ENCODE data around the gene POLN. TPM values are rescaled to one million over a fixed set of nuclear protein-coding genes. Genes with fewer than 3 reads are reported as not detected.

POLN gene
- total RNA-seq, 1 donor from 2014 or later, result 2.2 TPM

GRCh38 chr4:2135083-2135482, 106.8 kb downstream of the POLN start:
- no peak for TF ChIP-seq CTCF (IDR thresholded peaks at IDR 0.05)
- intact Hi-C loops (cut with DNase I), result no loop called here
- no peaks in the 10 kb centered on the region for H3K27me3 ChIP-seq (ENCODE audit: low read depth)
- peaks cover 18% of the 10 kb centered on the region for H3K9me3 ChIP-seq
- no peak overlapping the region for H3K4me3 ChIP-seq
- H3K36me3 ChIP-seq, result no peaks in the 10 kb centered on the region
- ATAC-seq, result no peak
- no peak overlapping the region for H3K27ac ChIP-seq
- DNase-seq, result no peak
- no peaks in the 10 kb centered on the region for H3K4me1 ChIP-seq

DNA sequence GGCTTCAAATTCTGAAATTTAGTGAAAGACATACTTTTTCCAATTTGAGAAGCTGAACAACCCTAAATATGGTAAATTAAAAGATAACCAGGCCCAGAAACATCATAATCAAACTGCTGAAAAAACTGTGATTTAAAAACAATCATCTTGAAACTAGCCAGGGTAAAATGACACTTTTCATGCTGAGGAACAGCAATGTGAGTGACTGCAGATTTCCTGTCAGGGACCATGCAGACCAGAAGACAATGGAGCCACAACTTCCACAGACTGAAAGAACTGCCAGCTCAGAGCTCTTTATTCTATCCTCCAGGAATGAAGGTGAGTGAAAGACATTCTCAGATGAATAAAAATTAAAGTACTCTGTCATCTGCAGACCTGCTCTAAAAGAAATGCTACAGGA, 109.5 kb downstream of the POLN start:
- ATAC-seq (no peak), DNase-seq (no peak)
- Histone ChIP-seq H3K27me3 (ENCODE audit: low read depth) (no peaks in the 10 kb centered on the region), H3K27ac (no peak overlapping the region), H3K4me1 (no peaks in the 10 kb centered on the region), H3K4me3 (no peak overlapping the region), H3K36me3 (no peaks in the 10 kb centered on the region), H3K9me3 (peaks cover 18% of the 10 kb centered on the region)
- no peak for TF ChIP-seq CTCF (IDR thresholded peaks at IDR 0.05)
- intact Hi-C loops (cut with DNase I), result no loop called here

GRCh38 chr4:2127609-2128332, 114.2 kb downstream of the POLN start:
- Histone ChIP-seq H3K36me3 (no peaks in the 10 kb centered on the region), H3K27ac (no peak overlapping the region), H3K27me3 (ENCODE audit: low read depth) (no peaks in the 10 kb centered on the region), H3K9me3 (peaks cover 14% of the 10 kb centered on the region), H3K4me3 (no peak overlapping the region), H3K4me1 (no peaks in the 10 kb centered on the region)
- intact Hi-C loops (cut with DNase I), result no loop called here
- TF ChIP-seq CTCF (IDR thresholded peaks at IDR 0.05), result no peak
- DNase-seq (no peak), ATAC-seq (no peak)

DNA sequence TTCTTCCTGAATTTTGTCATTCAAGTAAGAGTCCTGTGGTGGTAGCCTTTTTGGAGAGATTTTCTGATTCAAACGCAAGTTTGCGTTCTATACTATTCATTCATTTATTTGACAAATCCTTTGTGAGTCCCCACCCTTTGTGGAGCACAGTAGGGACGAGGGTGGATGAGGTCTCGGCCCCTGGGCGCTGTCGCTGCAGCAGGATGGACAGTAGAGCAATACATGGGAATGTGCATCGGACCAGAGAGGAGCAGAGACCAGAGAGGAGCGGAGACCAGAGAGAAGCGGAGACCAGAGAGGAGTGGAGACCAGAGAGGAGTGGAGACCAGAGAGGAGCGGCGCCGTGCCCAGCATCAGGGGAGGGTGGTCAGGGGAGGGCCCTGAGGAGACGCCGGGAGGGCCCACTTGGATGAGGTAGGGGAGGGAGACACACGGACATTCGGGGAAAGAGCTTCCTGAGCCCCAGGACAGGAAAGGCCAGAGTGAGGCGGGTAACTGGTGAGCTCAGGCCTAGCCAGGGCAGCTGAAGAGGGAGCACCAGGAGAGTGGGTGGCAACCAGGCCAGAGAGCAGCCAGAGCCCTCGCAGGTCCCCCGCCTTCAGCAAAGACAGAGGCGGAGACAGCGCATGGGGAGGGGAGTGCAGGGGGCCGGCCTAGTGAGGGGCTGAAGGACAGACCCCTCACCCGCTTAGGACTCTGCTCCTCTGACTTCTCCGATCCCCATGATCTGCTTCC, 115.4 kb downstream of the POLN start:
- no peak for DNase-seq
- H3K4me1 ChIP-seq, result no peaks in the 10 kb centered on the region
- H3K27ac ChIP-seq, result no peak overlapping the region
- ATAC-seq, result peak in 1 of 2 donors; percentile 37
- H3K36me3 ChIP-seq, result no peaks in the 10 kb centered on the region
- peaks cover 1% of the 10 kb centered on the region for H3K9me3 ChIP-seq
- H3K4me3 ChIP-seq, result no peak overlapping the region
- TF ChIP-seq CTCF (IDR thresholded peaks at IDR 0.05), result no peak
- no peaks in the 10 kb centered on the region for H3K27me3 ChIP-seq (ENCODE audit: low read depth)
- intact Hi-C loops (cut with DNase I), result no loop called here

DNA sequence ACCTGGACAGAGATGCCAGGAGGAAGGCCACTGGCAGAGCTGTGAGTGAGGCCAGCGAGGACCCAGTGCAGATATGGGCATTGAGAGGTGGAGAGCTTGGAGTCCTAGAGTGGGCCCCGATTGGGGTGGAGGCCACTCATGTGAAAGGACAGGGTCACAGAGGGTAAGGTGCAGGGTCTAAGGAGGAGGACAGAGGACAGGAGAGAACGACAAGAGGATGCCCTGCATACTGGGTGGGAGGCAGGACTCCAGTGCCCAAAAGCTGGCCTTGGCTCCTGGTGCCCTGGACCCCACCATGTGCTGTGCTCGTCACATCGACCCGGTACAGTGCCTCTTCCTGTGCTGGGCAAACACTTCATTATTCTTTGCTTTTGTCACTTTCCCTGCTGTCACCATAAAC, 116.1 kb downstream of the POLN start:
- intact Hi-C loops (cut with DNase I), result no loop called here
- ATAC-seq (no peak), DNase-seq (no peak)

More for the DNA sequence above, 116.1 kb downstream of the POLN start:
- no peaks in the 10 kb centered on the region for H3K36me3 ChIP-seq
- TF ChIP-seq CTCF (IDR thresholded peaks at IDR 0.05), result no peak
- no peak overlapping the region for H3K27ac ChIP-seq
- no peak overlapping the region for H3K4me3 ChIP-seq
- H3K4me1 ChIP-seq, result no peaks in the 10 kb centered on the region
- H3K9me3 ChIP-seq, result no peaks in the 10 kb centered on the region
- H3K27me3 ChIP-seq (ENCODE audit: low read depth), result no peaks in the 10 kb centered on the region
